HG02884 (cell line): Measurements from ENCODE around the gene MYH11.
"Not testable (repeated sequence)": the region's sequence is repeated elsewhere in the genome, so short reads cannot be mapped to it uniquely, and the experiment has no call there.

Source experiments
- ATAC-seq: cut with Tn5 transposase; IDR thresholded peaks from one replicate; pipeline ENCODE4 v1.9.1; 2021; ENCODE audit warnings: mild to moderate bottlenecking, moderate library complexity; ENCODE audit not compliant: unreplicated experiment

MYH11 gene

GRCh38 chr16:15811481-15812400 lies 45.1 kb downstream of the MYH11 start:
- no peak for ATAC-seq

GRCh38 chr16:15810949-15811348 lies 45.9 kb downstream of the MYH11 start:
- no peak for ATAC-seq

GRCh38 chr16:15810411-15810810 lies 46.4 kb downstream of the MYH11 start:
- no peak for ATAC-seq

GRCh38 chr16:15809297-15809696 lies 47.5 kb downstream of the MYH11 start:
- not testable (repeated sequence) for ATAC-seq

GRCh38 chr16:15808071-15808470 lies 48.8 kb downstream of the MYH11 start:
- ATAC-seq: no peak

GRCh38 chr16:15807603-15808009 lies 49.2 kb downstream of the MYH11 start:
- ATAC-seq: no peak

- ATAC-seq: no peak
Measured at GRCh38 chr16:15803618-15804017, 53.2 kb downstream of the MYH11 start.

- ATAC-seq: no peak
Measured at GRCh38 chr16:15799851-15800495, 56.9 kb downstream of the MYH11 start.

- ATAC-seq: no peak
Measured at GRCh38 chr16:15798671-15799070, 58.2 kb downstream of the MYH11 start.

GRCh38 chr16:15796885-15797284 lies 59.9 kb downstream of the MYH11 start:
- no peak for ATAC-seq

GRCh38 chr16:15795615-15796014 lies 61.2 kb downstream of the MYH11 start:
- ATAC-seq: no peak

- no peak for ATAC-seq
Measured at GRCh38 chr16:15792563-15792971, 64.3 kb downstream of the MYH11 start.

- no peak for ATAC-seq
Measured at GRCh38 chr16:15790458-15790857, 66.4 kb downstream of the MYH11 start.

GRCh38 chr16:15789816-15790215 lies 67.0 kb downstream of the MYH11 start:
- ATAC-seq: not testable (repeated sequence)

- ATAC-seq: no peak
Measured at GRCh38 chr16:15788846-15789239, 68.0 kb downstream of the MYH11 start.

- ATAC-seq: no peak
Measured at GRCh38 chr16:15786501-15786900, 70.3 kb downstream of the MYH11 start.

- ATAC-seq: no peak
Measured at GRCh38 chr16:15785386-15786059, 71.3 kb downstream of the MYH11 start.

GRCh38 chr16:15783985-15784384 lies 72.8 kb downstream of the MYH11 start:
- no peak for ATAC-seq

- ATAC-seq: no peak
Measured at GRCh38 chr16:15782573-15783365, 74.1 kb downstream of the MYH11 start.

GRCh38 chr16:15781650-15782049 lies 75.2 kb downstream of the MYH11 start:
- no peak for ATAC-seq

- ATAC-seq: no peak
Measured at GRCh38 chr16:15780805-15781204, 76.0 kb downstream of the MYH11 start.
